Caco-2 (cell line): Measurements from ENCODE around the gene NUDT16L1. TPM values are rescaled to one million over a fixed set of nuclear protein-coding genes. Genes with fewer than 3 reads are reported as not detected.

Experiments used
- BruUV-seq: library from RNA; stranded (reverse); fragments of 400-500 nt; replicated peaks from 2 replicates; lab custom pipeline; 2021; lab: Mats Ljungman, UMichigan
- CTCF ChIA-PET: fragments of 300-600 bp; sonication (Branson Sonifier 250); formaldehyde crosslinking; loops from one replicate; lab custom pipeline; 2022; ENCODE audit warnings: antibody characterized with exemption; lab: Charles Lee
- POLR2A ChIA-PET: fragments of 300-600 bp; sonication (Branson Sonifier 250); formaldehyde crosslinking; loops from one replicate; lab custom pipeline; 2022; ENCODE audit warnings: antibody characterized with exemption; lab: Charles Lee
- DNase-seq, 2 experiments: peaks; one replicate each; pipeline versions ENCODE4 v3.0.0 to v3.0.0-alpha.2; 2020 to 2022
- H3K27me3 ChIP-seq: replicated peaks from 2 replicates; pipeline ENCODE4 v1.6.0; 2011; ENCODE audit warnings: low read length; ENCODE audit not compliant: control insufficient read depth, insufficient read depth
- H3K36me3 ChIP-seq: 2 replicates; pipeline ENCODE4 v1.5.1; 2011; ENCODE audit warnings: low read length; ENCODE audit not compliant: control insufficient read depth, insufficient read depth
- H3K4me1 ChIP-seq: fragments of 250-450 bp; sonication (Bioruptor Pico); 2 replicates; pipeline ENCODE4 v1.5.1; 2020; ENCODE audit warnings: mild to moderate bottlenecking
- H3K4me3 ChIP-seq: 2 replicates; pipeline ENCODE4 v1.5.1; 2011; ENCODE audit warnings: low read depth, mild to moderate bottlenecking, control low read depth, low read length
- H3K9me3 ChIP-seq: fragments of 250-450 bp; sonication (Bioruptor Pico); 2 replicates; pipeline ENCODE4 v1.5.1; 2020; ENCODE audit warnings: mild to moderate bottlenecking, moderate library complexity
- H3K27ac Mint-ChIP-seq: one replicate; pipeline ENCODE4 v1.8.0; 2022; ENCODE audit warnings: mixed read lengths; ENCODE audit not compliant: unreplicated experiment
- H3K27me3 Mint-ChIP-seq: one replicate; pipeline ENCODE4 v1.8.0; 2022; ENCODE audit warnings: mixed read lengths; ENCODE audit not compliant: insufficient read depth, unreplicated experiment
- H3K36me3 Mint-ChIP-seq: one replicate; pipeline ENCODE4 v1.8.0; 2022; ENCODE audit warnings: mild to moderate bottlenecking, mixed read lengths; ENCODE audit not compliant: insufficient read depth, unreplicated experiment
- H3K4me1 Mint-ChIP-seq: one replicate; pipeline ENCODE4 v1.8.0; 2022; ENCODE audit warnings: low read depth, mixed read lengths; ENCODE audit not compliant: unreplicated experiment
- H3K4me3 Mint-ChIP-seq: one replicate; pipeline ENCODE4 v1.8.0; 2022; ENCODE audit warnings: mild to moderate bottlenecking, moderate library complexity, mixed read lengths; ENCODE audit not compliant: unreplicated experiment
- H3K9me3 Mint-ChIP-seq: one replicate; pipeline ENCODE4 v1.8.0; 2022; ENCODE audit warnings: mixed read lengths; ENCODE audit not compliant: unreplicated experiment
- intact Hi-C: fragments of 100-400 bp; cut with micrococcal nuclease; formaldehyde crosslinking; loops from one replicate; pipeline ENCODE4 v1.10.0; 2022; ENCODE audit not compliant: unreplicated experiment
- total RNA-seq: library from RNA; stranded (reverse); gene quantifications from 2 replicates; pipeline ENCODE4 v1.2.3, GENCODE V29; 2022
- TF ChIP-seq, protein P1 (sequence below), 2 experiments: fragments of 200-600 bp in 1 of 2; IDR thresholded peaks; 1 replicate in 1 of 2; 2 replicates in 1 of 2; pipeline versions ENCODE4 v1.5.1 to v1.8.0; 2011 to 2022; ENCODE audit warnings: antibody characterized with exemption in 1 of 2, control low read depth in 1 of 2, inconsistent platforms in 1 of 2, low read depth in 1 of 2, low read length in 1 of 2, mild to moderate bottlenecking in 1 of 2, moderate library complexity in 1 of 2; ENCODE audit not compliant: insufficient read depth in 1 of 2, severe bottlenecking in 1 of 2, unreplicated experiment in 1 of 2

The NUDT16L1 gene
- total RNA-seq, 1 experiment from 2014 or later = 31.3 TPM

DNA sequence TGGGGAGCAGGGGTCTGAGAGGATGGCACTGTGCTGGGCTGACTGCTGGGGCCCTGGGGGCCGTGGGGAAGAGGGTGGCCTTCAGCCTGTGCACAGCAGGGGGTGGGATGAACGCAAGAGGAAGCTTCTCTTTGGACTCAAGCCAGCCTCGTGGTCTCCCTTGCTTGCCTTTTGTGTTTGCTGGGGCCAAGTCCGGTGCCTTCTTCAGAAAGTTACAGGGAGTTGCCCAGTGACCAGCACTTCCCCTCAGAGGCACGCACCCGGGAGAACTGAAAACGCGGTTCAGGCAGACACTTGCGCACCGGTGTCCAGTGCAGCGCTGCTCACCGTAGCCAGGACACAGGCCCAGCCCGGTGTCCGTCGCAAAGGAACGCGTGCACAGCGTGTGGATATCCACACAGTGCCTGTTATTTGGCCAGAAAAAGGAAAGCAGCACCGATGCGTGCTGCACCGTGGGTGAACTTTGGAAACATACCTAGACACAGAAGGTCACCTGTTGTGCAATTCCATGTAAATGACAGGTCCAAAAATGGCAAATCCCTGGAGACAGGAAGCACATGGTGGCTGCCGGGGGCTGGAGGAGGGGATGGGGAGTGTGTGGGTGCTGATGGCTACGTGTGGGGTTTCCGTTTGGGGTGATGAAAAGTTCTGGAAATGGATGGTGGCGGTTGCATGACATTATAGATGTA is 29.4 kb upstream of the NUDT16L1 start:
- Mint-ChIP-seq H3K4me1 (no peaks in the 10 kb centered on the region), H3K27me3 (no peaks in the 10 kb centered on the region), H3K27ac (no peak overlapping the region), H3K36me3 (peaks cover 21% of the 10 kb centered on the region), H3K9me3 (no peaks in the 10 kb centered on the region), H3K4me3 (no peak overlapping the region)
- ChIA-PET POLR2A (no interaction called here), CTCF (interaction anchor here (0.7 kb wide), 1 partner anchor 126 kb away, joined by 4 read pairs; no protein-coding TSS in a partner anchor)
- BruUV-seq = no TSS peak
- 0 out of 2 replicates have a peak, but pooled peaks cover 1% of the 10 kb centered on the region for H3K36me3 ChIP-seq
- intact Hi-C loops = no loop called here
- H3K4me1 ChIP-seq = peaks cover 13% of the 10 kb centered on the region; the same call in 1 of the 2 replicates
- H3K4me3 ChIP-seq = no peak overlapping the region
- no peak for DNase-seq
- H3K27me3 ChIP-seq = no peaks in the 10 kb centered on the region
- H3K9me3 ChIP-seq = no peaks in the 10 kb centered on the region
- TF ChIP-seq, protein P1, sequence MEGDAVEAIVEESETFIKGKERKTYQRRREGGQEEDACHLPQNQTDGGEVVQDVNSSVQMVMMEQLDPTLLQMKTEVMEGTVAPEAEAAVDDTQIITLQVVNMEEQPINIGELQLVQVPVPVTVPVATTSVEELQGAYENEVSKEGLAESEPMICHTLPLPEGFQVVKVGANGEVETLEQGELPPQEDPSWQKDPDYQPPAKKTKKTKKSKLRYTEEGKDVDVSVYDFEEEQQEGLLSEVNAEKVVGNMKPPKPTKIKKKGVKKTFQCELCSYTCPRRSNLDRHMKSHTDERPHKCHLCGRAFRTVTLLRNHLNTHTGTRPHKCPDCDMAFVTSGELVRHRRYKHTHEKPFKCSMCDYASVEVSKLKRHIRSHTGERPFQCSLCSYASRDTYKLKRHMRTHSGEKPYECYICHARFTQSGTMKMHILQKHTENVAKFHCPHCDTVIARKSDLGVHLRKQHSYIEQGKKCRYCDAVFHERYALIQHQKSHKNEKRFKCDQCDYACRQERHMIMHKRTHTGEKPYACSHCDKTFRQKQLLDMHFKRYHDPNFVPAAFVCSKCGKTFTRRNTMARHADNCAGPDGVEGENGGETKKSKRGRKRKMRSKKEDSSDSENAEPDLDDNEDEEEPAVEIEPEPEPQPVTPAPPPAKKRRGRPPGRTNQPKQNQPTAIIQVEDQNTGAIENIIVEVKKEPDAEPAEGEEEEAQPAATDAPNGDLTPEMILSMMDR (IDR thresholded peaks at IDR 0.05; ENCODE audit: insufficient read depth in 1 of 2, low read depth in 1 of 2, low read length in 1 of 2, severe bottlenecking in 1 of 2, unreplicated experiment in 1 of 2) = no peak

- CTCF ChIA-PET = no interaction called here
- no peak overlapping the region for H3K4me3 Mint-ChIP-seq
- no peaks in the 10 kb centered on the region for H3K4me1 Mint-ChIP-seq
- intact Hi-C loops = no loop called here
- BruUV-seq = no TSS peak
- Histone ChIP-seq H3K27me3 (no peaks in the 10 kb centered on the region), H3K36me3 (peaks cover 1% of the 10 kb centered on the region; the same call in 1 of the 2 replicates), H3K9me3 (no peaks in the 10 kb centered on the region), H3K4me1 (peaks cover 13% of the 10 kb centered on the region; the same call in 1 of the 2 replicates), H3K4me3 (no peak overlapping the region)
- H3K9me3 Mint-ChIP-seq = no peaks in the 10 kb centered on the region
- peak; percentile 15 to 48 for DNase-seq
- H3K36me3 Mint-ChIP-seq = peaks cover 27% of the 10 kb centered on the region
- POLR2A ChIA-PET = interaction anchor here (0.6 kb wide), 1 partner anchor 57 kb away, joined by 3 read pairs; no protein-coding TSS in a partner anchor
- no peak overlapping the region for H3K27ac Mint-ChIP-seq
- no peaks in the 10 kb centered on the region for H3K27me3 Mint-ChIP-seq
- TF ChIP-seq, protein P1 (IDR thresholded peaks at IDR 0.05; ENCODE audit: insufficient read depth in 1 of 2, low read depth in 1 of 2, low read length in 1 of 2, severe bottlenecking in 1 of 2, unreplicated experiment in 1 of 2) = no peak
These were observed 28.6 kb upstream of the NUDT16L1 start for GRCh38 chr16:4664538-4665418.

DNA sequence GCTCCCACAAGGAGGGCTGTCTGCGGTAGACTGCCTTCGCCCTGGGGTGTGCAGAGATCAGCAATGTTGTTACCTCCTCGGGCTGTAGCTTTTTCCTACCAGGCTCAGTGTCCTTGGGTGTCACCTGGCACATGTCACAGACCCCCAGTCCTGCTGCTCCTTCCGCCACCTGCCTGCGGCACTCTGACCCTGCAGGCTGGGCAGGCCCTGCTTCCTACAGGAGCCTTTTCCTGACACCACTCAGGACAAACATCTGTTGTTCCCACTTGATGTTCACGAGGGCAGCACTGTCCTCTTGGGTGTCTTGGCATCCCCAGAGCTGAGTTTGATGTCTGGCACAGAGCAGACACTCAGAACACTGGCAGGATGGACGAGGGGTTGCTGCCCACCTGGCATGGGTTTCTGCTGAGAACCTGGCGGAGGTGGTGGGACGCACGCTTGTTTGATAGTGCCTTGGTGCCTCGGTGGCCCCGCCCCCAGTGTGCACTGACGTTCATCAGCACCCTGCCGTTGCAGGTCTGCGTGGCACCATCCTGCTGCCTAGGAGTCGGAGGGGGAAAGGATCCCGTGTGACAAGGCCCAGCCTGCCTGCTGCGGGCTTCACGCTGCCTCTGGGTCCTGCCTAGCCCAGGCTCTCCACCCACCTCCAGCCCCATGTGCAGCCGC is 26.7 kb upstream of the NUDT16L1 start:
- Histone ChIP-seq H3K27me3 (no peaks in the 10 kb centered on the region), H3K9me3 (no peaks in the 10 kb centered on the region), H3K4me1 (peaks cover 13% of the 10 kb centered on the region; the same call in 1 of the 2 replicates), H3K36me3 (peaks cover 1% of the 10 kb centered on the region; the same call in 1 of the 2 replicates), H3K4me3 (no peak overlapping the region)
- Mint-ChIP-seq H3K27me3 (no peaks in the 10 kb centered on the region), H3K4me1 (no peaks in the 10 kb centered on the region), H3K27ac (no peak overlapping the region), H3K36me3 (peaks cover 27% of the 10 kb centered on the region), H3K4me3 (no peak overlapping the region), H3K9me3 (no peaks in the 10 kb centered on the region)
- CTCF ChIA-PET = interaction anchor here (0.6 kb wide), 1 partner anchor 48 kb away, joined by 3 read pairs; no protein-coding TSS in a partner anchor
- no peak for DNase-seq
- intact Hi-C loops = no loop called here
- no TSS peak for BruUV-seq
- TF ChIP-seq, protein P1 (IDR thresholded peaks at IDR 0.05; ENCODE audit: insufficient read depth in 1 of 2, low read depth in 1 of 2, low read length in 1 of 2, severe bottlenecking in 1 of 2, unreplicated experiment in 1 of 2) = no peak
- POLR2A ChIA-PET = no interaction called here
